Stimulated activated CD4-positive, alpha-beta T cell treated with anti-CD3 and anti-CD28 coated beads, Interleukin-2, amount 100 ng/mL, for 24 hours (primary cell): ENCODE data around the gene CAPN13.

Source experiments
- DNase-seq, 2 donors: peaks; one replicate each; pipeline ENCODE4 v3.0.0-alpha.2; 2020

The CAPN13 gene

GRCh38 chr2:30761226-30761625, 46.0 kb downstream of the CAPN13 start:
- DNase-seq = no peak

GRCh38 chr2:30759481-30759880, 47.8 kb downstream of the CAPN13 start:
- no peak for DNase-seq

GRCh38 chr2:30758191-30758651, 49.0 kb downstream of the CAPN13 start:
- DNase-seq = no peak

- no peak for DNase-seq
These were observed 49.5 kb downstream of the CAPN13 start for GRCh38 chr2:30757749-30758148.

- DNase-seq = no peak
These were observed 50.3 kb downstream of the CAPN13 start for GRCh38 chr2:30756971-30757370.

GRCh38 chr2:30756051-30756719, 51.1 kb downstream of the CAPN13 start:
- DNase-seq = no peak

- DNase-seq = no peak
These were observed 53.6 kb downstream of the CAPN13 start for GRCh38 chr2:30753630-30754029.

GRCh38 chr2:30752811-30753210, 54.4 kb downstream of the CAPN13 start:
- DNase-seq = no peak

GRCh38 chr2:30747206-30747605, 60.0 kb downstream of the CAPN13 start:
- no peak for DNase-seq

- no peak for DNase-seq
These were observed 62.4 kb downstream of the CAPN13 start for GRCh38 chr2:30744823-30745222.

- DNase-seq = no peak
These were observed 65.7 kb downstream of the CAPN13 start for GRCh38 chr2:30741576-30741975.

GRCh38 chr2:30738141-30738911, 68.9 kb downstream of the CAPN13 start:
- DNase-seq = no peak

GRCh38 chr2:30737326-30737610, 70.0 kb downstream of the CAPN13 start:
- DNase-seq = no peak

- no peak for DNase-seq
These were observed 70.6 kb downstream of the CAPN13 start for GRCh38 chr2:30736461-30737325.

GRCh38 chr2:30733876-30734520, 73.2 kb downstream of the CAPN13 start:
- DNase-seq = no peak

- no peak for DNase-seq
These were observed 74.4 kb downstream of the CAPN13 start for GRCh38 chr2:30732876-30733275.

- DNase-seq = no peak
These were observed 74.9 kb downstream of the CAPN13 start for GRCh38 chr2:30732376-30732775.

- DNase-seq = no peak
These were observed 75.5 kb downstream of the CAPN13 start for GRCh38 chr2:30731706-30732105.

- DNase-seq = no peak
These were observed 76.3 kb downstream of the CAPN13 start for GRCh38 chr2:30730736-30731647.

GRCh38 chr2:30729031-30729430, 78.2 kb downstream of the CAPN13 start:
- DNase-seq = no peak

GRCh38 chr2:30722936-30723725, 84.1 kb downstream of the CAPN13 start:
- DNase-seq = no peak
